Esophagus muscularis mucosa (tissue), 4 donors: ENCODE measurements around the gene CCDC24.

ENCODE experiments used
- EP300 ChIP-seq: sonication (generic); formaldehyde crosslinking; IDR thresholded peaks from one replicate; pipeline ENCODE4 v1.6.1; 2017; ENCODE audit warnings: antibody characterized with exemption
- POLR2A ChIP-seq: fragments of 450-650 bp; IDR thresholded peaks from one replicate; pipeline ENCODE4 v1.6.1; 2017; ENCODE audit warnings: antibody characterized with exemption, moderate library complexity, mild to moderate bottlenecking, low read depth
- POLR2AphosphoS5 ChIP-seq, 2 donors: sonication (generic); formaldehyde crosslinking; IDR thresholded peaks; one replicate each; pipeline ENCODE4 v1.6.1; 2017; ENCODE audit warnings: antibody characterized with exemption in 2 of 2
- TF ChIP-seq, protein P1 (sequence below), 3 experiments: fragments of 200-600 bp in 2 of 3; fragments of 450-650 bp in 1 of 3; sonication (generic) in 2 of 3; IDR thresholded peaks; one replicate each; pipeline ENCODE4 v1.5.1; 2017 to 2019; ENCODE audit warnings: antibody characterized with exemption in 3 of 3, mild to moderate bottlenecking in 2 of 3, moderate library complexity in 1 of 3

DNA sequence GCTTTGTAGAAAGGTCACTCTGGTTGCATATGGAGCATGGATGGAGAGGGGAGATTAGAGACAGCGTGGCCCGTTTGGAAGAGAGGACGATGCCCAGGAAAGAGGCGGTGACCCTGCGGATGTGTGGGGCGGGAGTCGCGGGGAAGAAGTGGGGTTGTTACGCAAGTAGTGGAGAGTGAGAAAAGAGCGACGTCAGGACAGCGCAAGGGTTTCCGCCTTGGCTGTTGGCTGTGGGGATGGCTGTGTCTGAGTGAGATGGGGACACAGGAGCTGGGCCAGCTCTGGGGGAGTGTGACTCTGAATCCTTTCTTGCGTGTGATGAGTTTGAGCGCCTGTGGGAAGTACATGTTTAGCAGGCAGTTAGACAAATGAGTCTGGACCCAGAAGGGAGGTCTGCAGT, 8.6 kb upstream of the CCDC24 start:
- TF ChIP-seq POLR2A (no peak), POLR2AphosphoS5 (IDR thresholded peaks at IDR 0.05) (no peak), EP300 (no peak)
- TF ChIP-seq, protein P1, sequence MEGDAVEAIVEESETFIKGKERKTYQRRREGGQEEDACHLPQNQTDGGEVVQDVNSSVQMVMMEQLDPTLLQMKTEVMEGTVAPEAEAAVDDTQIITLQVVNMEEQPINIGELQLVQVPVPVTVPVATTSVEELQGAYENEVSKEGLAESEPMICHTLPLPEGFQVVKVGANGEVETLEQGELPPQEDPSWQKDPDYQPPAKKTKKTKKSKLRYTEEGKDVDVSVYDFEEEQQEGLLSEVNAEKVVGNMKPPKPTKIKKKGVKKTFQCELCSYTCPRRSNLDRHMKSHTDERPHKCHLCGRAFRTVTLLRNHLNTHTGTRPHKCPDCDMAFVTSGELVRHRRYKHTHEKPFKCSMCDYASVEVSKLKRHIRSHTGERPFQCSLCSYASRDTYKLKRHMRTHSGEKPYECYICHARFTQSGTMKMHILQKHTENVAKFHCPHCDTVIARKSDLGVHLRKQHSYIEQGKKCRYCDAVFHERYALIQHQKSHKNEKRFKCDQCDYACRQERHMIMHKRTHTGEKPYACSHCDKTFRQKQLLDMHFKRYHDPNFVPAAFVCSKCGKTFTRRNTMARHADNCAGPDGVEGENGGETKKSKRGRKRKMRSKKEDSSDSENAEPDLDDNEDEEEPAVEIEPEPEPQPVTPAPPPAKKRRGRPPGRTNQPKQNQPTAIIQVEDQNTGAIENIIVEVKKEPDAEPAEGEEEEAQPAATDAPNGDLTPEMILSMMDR (IDR thresholded peaks at IDR 0.05) = no peak
